ENCODE results near the gene AGAP1. TPM values are rescaled to one million over a fixed set of nuclear protein-coding genes. Genes with fewer than 3 reads are reported as not detected.

Gene AGAP1
- total RNA-seq, 4 donors from 2014 or later = 23.4 to 46.5 (median 29.3) TPM

DNA sequence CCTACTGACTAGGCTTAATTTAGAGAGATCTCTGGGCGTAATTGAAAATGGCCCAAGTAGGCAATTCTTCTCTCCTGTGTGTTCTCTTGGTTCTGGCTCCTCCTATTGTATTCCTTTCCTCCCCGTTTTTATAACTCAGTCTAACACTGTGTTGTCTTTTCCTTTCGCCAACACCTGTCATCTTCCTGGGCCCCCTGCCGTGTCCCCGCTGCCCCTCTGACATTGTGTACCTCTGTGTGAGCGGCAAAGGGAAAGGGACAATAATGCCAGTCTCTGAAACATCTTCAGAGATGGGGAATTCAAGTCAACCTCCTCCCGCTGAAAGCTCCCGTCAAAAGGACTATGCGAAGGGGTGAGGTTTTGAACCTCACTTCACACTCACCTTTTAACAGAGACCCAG, 463.4 kb downstream of the AGAP1 start:
- WGBS, 2 donors = 94 to 95% methylated on average over 9 of the region's 9 CpGs
- H3K36me3 ChIP-seq = no peaks in the 10 kb centered on the region

DNA sequence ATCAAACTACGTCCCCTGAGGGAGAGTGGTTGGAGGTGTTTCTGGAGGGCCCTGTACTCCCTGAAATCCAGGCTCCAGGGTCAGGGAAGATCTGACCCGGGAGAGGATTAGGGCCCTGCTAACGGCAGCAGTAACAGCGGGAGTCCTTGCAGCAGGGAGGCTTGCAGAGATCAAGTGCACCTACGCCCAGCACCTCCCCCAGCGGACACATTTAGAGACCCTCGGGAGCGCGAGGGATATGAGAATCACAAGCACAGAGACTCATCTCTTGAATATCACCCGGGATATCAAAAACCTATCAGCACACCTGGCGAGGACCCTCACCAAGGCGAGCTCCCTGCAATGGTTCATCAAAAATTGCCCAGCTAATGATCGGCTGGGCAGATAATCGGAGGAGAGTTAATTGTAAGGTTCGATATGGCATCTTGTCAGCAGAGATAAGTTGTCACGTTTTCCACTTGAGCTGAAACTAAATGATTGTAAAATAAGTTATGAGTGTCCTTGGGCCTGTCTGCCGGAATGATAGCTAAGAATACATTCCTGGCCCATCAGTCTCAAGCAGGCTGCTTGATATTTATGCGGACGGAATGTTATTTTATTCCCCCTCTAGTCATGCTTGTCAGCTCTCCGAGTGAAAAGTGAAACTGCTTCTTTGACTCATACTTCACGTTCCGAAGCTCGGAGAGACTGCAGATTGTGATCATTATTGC, 464.5 kb downstream of the AGAP1 start:
- no peaks in the 10 kb centered on the region for H3K4me1 ChIP-seq
- DNase-seq = no peak
- H3K36me3 ChIP-seq = no peaks in the 10 kb centered on the region
- H3K27ac ChIP-seq = no peak overlapping the region
- 82 to 86% methylated on average over 23 of the region's 23 CpGs for WGBS, 2 donors
- no peak overlapping the region for H3K4me3 ChIP-seq (replicated peaks in 1 of 3)
- no peaks in the 10 kb centered on the region for H3K9me3 ChIP-seq
- TF ChIP-seq, protein P1, sequence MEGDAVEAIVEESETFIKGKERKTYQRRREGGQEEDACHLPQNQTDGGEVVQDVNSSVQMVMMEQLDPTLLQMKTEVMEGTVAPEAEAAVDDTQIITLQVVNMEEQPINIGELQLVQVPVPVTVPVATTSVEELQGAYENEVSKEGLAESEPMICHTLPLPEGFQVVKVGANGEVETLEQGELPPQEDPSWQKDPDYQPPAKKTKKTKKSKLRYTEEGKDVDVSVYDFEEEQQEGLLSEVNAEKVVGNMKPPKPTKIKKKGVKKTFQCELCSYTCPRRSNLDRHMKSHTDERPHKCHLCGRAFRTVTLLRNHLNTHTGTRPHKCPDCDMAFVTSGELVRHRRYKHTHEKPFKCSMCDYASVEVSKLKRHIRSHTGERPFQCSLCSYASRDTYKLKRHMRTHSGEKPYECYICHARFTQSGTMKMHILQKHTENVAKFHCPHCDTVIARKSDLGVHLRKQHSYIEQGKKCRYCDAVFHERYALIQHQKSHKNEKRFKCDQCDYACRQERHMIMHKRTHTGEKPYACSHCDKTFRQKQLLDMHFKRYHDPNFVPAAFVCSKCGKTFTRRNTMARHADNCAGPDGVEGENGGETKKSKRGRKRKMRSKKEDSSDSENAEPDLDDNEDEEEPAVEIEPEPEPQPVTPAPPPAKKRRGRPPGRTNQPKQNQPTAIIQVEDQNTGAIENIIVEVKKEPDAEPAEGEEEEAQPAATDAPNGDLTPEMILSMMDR (IDR thresholded peaks at IDR 0.05) = no peak
- TF ChIP-seq POLR2A (IDR thresholded peaks at IDR 0.05) = no peak
- H3K27me3 ChIP-seq = no peaks in the 10 kb centered on the region
- intact Hi-C loops (cut with DNase I) = no loop called here

More for the DNA sequence above, 463.4 kb downstream of the AGAP1 start:
- H3K4me3 ChIP-seq (replicated peaks in 1 of 3) = no peak overlapping the region
- no peak for DNase-seq
- no peak overlapping the region for H3K27ac ChIP-seq
- intact Hi-C loops (cut with DNase I) = no loop called here
- TF ChIP-seq, protein P1 (IDR thresholded peaks at IDR 0.05) = no peak
- no peak for TF ChIP-seq POLR2A (IDR thresholded peaks at IDR 0.05)
- H3K9me3 ChIP-seq = no peaks in the 10 kb centered on the region
- H3K27me3 ChIP-seq = no peaks in the 10 kb centered on the region
- no peaks in the 10 kb centered on the region for H3K4me1 ChIP-seq

GRCh38 chr2:235958931-235959410, 465.1 kb downstream of the AGAP1 start:
- H3K27me3 ChIP-seq = no peaks in the 10 kb centered on the region
- no peak for DNase-seq
- TF ChIP-seq, protein P1 (IDR thresholded peaks at IDR 0.05) = no peak
- TF ChIP-seq POLR2A (IDR thresholded peaks at IDR 0.05) = no peak
- 91% methylated on average over 29 of the region's 29 CpGs for WGBS, 2 donors
- no peak overlapping the region for H3K27ac ChIP-seq
- H3K4me3 ChIP-seq (replicated peaks in 1 of 3) = no peak overlapping the region
- intact Hi-C loops (cut with DNase I) = no loop called here
- no peaks in the 10 kb centered on the region for H3K9me3 ChIP-seq
- H3K4me1 ChIP-seq = no peaks in the 10 kb centered on the region
- no peaks in the 10 kb centered on the region for H3K36me3 ChIP-seq

- Histone ChIP-seq H3K9me3 (no peaks in the 10 kb centered on the region), H3K36me3 (no peaks in the 10 kb centered on the region), H3K27me3 (no peaks in the 10 kb centered on the region), H3K4me1 (no peaks in the 10 kb centered on the region), H3K27ac (no peak overlapping the region), H3K4me3 (replicated peaks in 1 of 3) (no peak overlapping the region)
- intact Hi-C loops (cut with DNase I) = no loop called here
- 91 to 95% methylated on average over 19 of the region's 21 CpGs for WGBS, 2 donors
- TF ChIP-seq, protein P1 (IDR thresholded peaks at IDR 0.05) = no peak
- no peak for TF ChIP-seq POLR2A (IDR thresholded peaks at IDR 0.05)
- DNase-seq = no peak
Measured at GRCh38 chr2:235960011-235960715, 466.3 kb downstream of the AGAP1 start.

All from thyroid gland (tissue), 4 donors.